H9 (cell line): ENCODE data around the gene TBC1D17. TPM values are rescaled to one million over a fixed set of nuclear protein-coding genes. Genes with fewer than 3 reads are reported as not detected.

ENCODE experiments used
- DNase-seq: peaks from one replicate; pipeline ENCODE4 v3.0.0-alpha.2; 2017
- H2AFZ ChIP-seq: one replicate; pipeline ENCODE4 v1.6.1; 2013; ENCODE audit warnings: mild to moderate bottlenecking, low read length, control low read depth, moderate library complexity
- H2AK5ac ChIP-seq: 2 replicates; pipeline ENCODE4 v1.6.1; 2013; ENCODE audit warnings: low read length, control low read depth, mixed read lengths; ENCODE audit not compliant: insufficient read length
- H2BK120ac ChIP-seq: one replicate; pipeline ENCODE4 v1.6.1; 2013; ENCODE audit warnings: low read depth, mild to moderate bottlenecking, low read length, control low read depth, inconsistent platforms; ENCODE audit not compliant: poor library complexity, severe bottlenecking
- H2BK12ac ChIP-seq: 2 replicates; pipeline ENCODE4 v1.6.1; 2013; ENCODE audit warnings: low read length, control low read depth, mixed read lengths, low read depth; ENCODE audit not compliant: insufficient read length
- H2BK15ac ChIP-seq: 2 replicates; pipeline ENCODE4 v1.6.1; 2013; ENCODE audit warnings: low read depth, low read length, control low read depth
- H2BK20ac ChIP-seq: one replicate; pipeline ENCODE4 v1.6.1; 2013; ENCODE audit warnings: low read depth, mild to moderate bottlenecking, low read length, control low read depth, inconsistent platforms; ENCODE audit not compliant: poor library complexity, severe bottlenecking
- H2BK5ac ChIP-seq: 2 replicates; pipeline ENCODE4 v1.6.1; 2013; ENCODE audit warnings: low read length, control low read depth, mixed read lengths; ENCODE audit not compliant: insufficient read length
- H3K14ac ChIP-seq: 2 replicates; pipeline ENCODE4 v1.6.1; 2013; ENCODE audit warnings: low read length, control low read depth; ENCODE audit not compliant: insufficient read depth
- H3K18ac ChIP-seq: 2 replicates; pipeline ENCODE4 v1.6.1; 2013; ENCODE audit warnings: low read depth, mild to moderate bottlenecking, mixed read lengths, low read length, control low read depth; ENCODE audit not compliant: insufficient read length
- H3K23ac ChIP-seq: 2 replicates; pipeline ENCODE4 v1.6.1; 2013; ENCODE audit warnings: low read length, control low read depth, mixed read lengths, low read depth; ENCODE audit not compliant: insufficient read length
- H3K23me2 ChIP-seq: 2 replicates; pipeline ENCODE4 v1.6.1; 2013; ENCODE audit warnings: low read depth, mild to moderate bottlenecking, mixed read lengths, low read length, control low read depth; ENCODE audit not compliant: insufficient read length, poor library complexity, severe bottlenecking
- H3K27ac ChIP-seq: 2 replicates; pipeline ENCODE4 v1.5.1; 2013; ENCODE audit warnings: low read length, control low read depth, mixed read lengths, low read depth; ENCODE audit not compliant: insufficient read length
- H3K27me3 ChIP-seq: 2 replicates; pipeline ENCODE4 v1.6.1; 2013; ENCODE audit warnings: low read length, control low read depth, inconsistent platforms; ENCODE audit not compliant: insufficient read depth
- H3K4ac ChIP-seq: 2 replicates; pipeline ENCODE4 v1.6.1; 2013; ENCODE audit warnings: low read depth, mild to moderate bottlenecking, control low read depth, inconsistent platforms, low read length, moderate library complexity
- H3K4me1 ChIP-seq: 2 replicates; pipeline ENCODE4 v1.6.1; 2013; ENCODE audit warnings: low read length, control low read depth, inconsistent platforms; ENCODE audit not compliant: insufficient read depth
- H3K4me2 ChIP-seq: 2 replicates; pipeline ENCODE4 v1.6.1; 2013; ENCODE audit warnings: low read length, control low read depth, mixed read lengths; ENCODE audit not compliant: insufficient read length, insufficient read depth
- H3K56ac ChIP-seq: 2 replicates; pipeline ENCODE4 v1.6.1; 2013; ENCODE audit warnings: low read depth, mild to moderate bottlenecking, mixed read lengths, low read length, control low read depth; ENCODE audit not compliant: insufficient read length
- H3K79me1 ChIP-seq: 2 replicates; pipeline ENCODE4 v1.6.1; 2013; ENCODE audit warnings: low read depth, mild to moderate bottlenecking, moderate library complexity, low read length, control low read depth, inconsistent platforms; ENCODE audit not compliant: insufficient read depth, poor library complexity, severe bottlenecking
- H3K79me2 ChIP-seq: 2 replicates; pipeline ENCODE4 v1.6.1; 2013; ENCODE audit warnings: low read length, control low read depth, inconsistent platforms; ENCODE audit not compliant: insufficient read depth
- H3K9ac ChIP-seq: 2 replicates; pipeline ENCODE4 v1.6.1; 2013; ENCODE audit warnings: low read length, control low read depth, mixed read lengths; ENCODE audit not compliant: insufficient read length; ENCODE audit errors: extremely low read depth
- H3K9me3 ChIP-seq: one replicate; pipeline ENCODE4 v1.6.1; 2013; ENCODE audit warnings: low read depth, low read length, inconsistent platforms; ENCODE audit not compliant: control insufficient read depth
- H3T11ph ChIP-seq: one replicate; pipeline ENCODE4 v1.6.1; 2013; ENCODE audit warnings: mild to moderate bottlenecking, low read length, control low read depth, inconsistent platforms
- H4K20me1 ChIP-seq: one replicate; pipeline ENCODE4 v1.6.1; 2013; ENCODE audit not compliant: control insufficient read depth, insufficient read length, insufficient read depth
- H4K5ac ChIP-seq: 2 replicates; pipeline ENCODE4 v1.6.1; 2013; ENCODE audit warnings: low read depth, mild to moderate bottlenecking, mixed read lengths, low read length, control low read depth; ENCODE audit not compliant: insufficient read length
- H4K8ac ChIP-seq: replicated peaks from 2 replicates; pipeline ENCODE4 v1.6.1; 2013; ENCODE audit warnings: low read length, control low read depth, mixed read lengths, low read depth; ENCODE audit not compliant: insufficient read length
- H4K91ac ChIP-seq: 2 replicates; pipeline ENCODE4 v1.6.1; 2013; ENCODE audit warnings: low read depth, mild to moderate bottlenecking, moderate library complexity, mixed read lengths, low read length, control low read depth; ENCODE audit not compliant: insufficient read length
- H3K27ac Mint-ChIP-seq, 3 experiments: 2 replicates in 2 of 3; 3 replicates in 1 of 3; pipeline ENCODE4 v1.8.0; 2020 to 2021; ENCODE audit warnings: mixed read lengths in 3 of 3, mild to moderate bottlenecking in 1 of 3, moderate library complexity in 1 of 3
- H3K27me3 Mint-ChIP-seq: 2 replicates; pipeline ENCODE4 v1.8.0; 2021; ENCODE audit warnings: low read depth, mild to moderate bottlenecking, moderate library complexity, mixed read lengths
- H3K36me3 Mint-ChIP-seq, 3 experiments: 2 replicates in 2 of 3; 3 replicates in 1 of 3; pipeline ENCODE4 v1.8.0; 2020 to 2021; ENCODE audit warnings: low read depth in 3 of 3, mixed read lengths in 3 of 3; ENCODE audit not compliant: insufficient read depth in 1 of 3
- H3K4me1 Mint-ChIP-seq, 2 experiments: 2 replicates each; pipeline ENCODE4 v1.8.0; 2020; ENCODE audit warnings: mixed read lengths in 2 of 2
- H3K4me3 Mint-ChIP-seq, 2 experiments: 2 replicates in 1 of 2; 3 replicates in 1 of 2; pipeline ENCODE4 v1.8.0; 2020 to 2021; ENCODE audit warnings: mild to moderate bottlenecking in 2 of 2, mixed read lengths in 2 of 2, moderate library complexity in 1 of 2
- H3K9me3 Mint-ChIP-seq, 2 experiments: 2 replicates in 1 of 2; 3 replicates in 1 of 2; pipeline ENCODE4 v1.8.0; 2020; ENCODE audit warnings: mild to moderate bottlenecking in 2 of 2, mixed read lengths in 2 of 2, moderate library complexity in 1 of 2
- CTCF ChIP-seq: fragments of 200-600 bp; sonication (generic); conservative IDR thresholded peaks from 3 replicates; pipeline ENCODE4 v1.8.0; 2021; ENCODE audit warnings: antibody characterized with exemption, mild to moderate bottlenecking
- WGBS: extraction: QIAGEN DNeasy Blood & Tissue Kit; methylation state at CpG from one replicate; pipeline ENCODE4 v1.1.7; 2013; ENCODE audit warnings: missing lambda C conversion rate, low lambda C conversion rate, mixed read lengths; ENCODE audit not compliant: insufficient read length; ENCODE audit errors: extremely low coverage; 5-methylcytosine and 5-hydroxymethylcytosine counted together
- total RNA-seq: library from RNA; stranded (reverse); gene quantifications from 2 replicates; pipeline ENCODE4 v1.2.1, GENCODE V29; 2021

TBC1D17 gene
- total RNA-seq, 1 experiment from 2014 or later, result 33.6 TPM

- H3K4ac ChIP-seq, result no peak overlapping the region
- peaks cover 25 to 34% (median 26%) of the 10 kb centered on the region in 3 experiments for H3K36me3 Mint-ChIP-seq
- H3K27me3 ChIP-seq, result no peaks in the 10 kb centered on the region
- H2BK5ac ChIP-seq, result no peak overlapping the region
- H4K8ac ChIP-seq, result no peak overlapping the region
- no peak overlapping the region for H3K27ac ChIP-seq
- H3K4me3 Mint-ChIP-seq, result peak overlapping the region; percentile 6 to 61; a peak in 2 of 5 replicates
- no peak overlapping the region for H2AFZ ChIP-seq
- H2BK12ac ChIP-seq, result no peak overlapping the region
- peaks cover 0 to 4% of the 10 kb centered on the region in 2 experiments; a peak in 2 of 5 replicates for H3K9me3 Mint-ChIP-seq
- no peak for DNase-seq
- no peak overlapping the region for H2BK20ac ChIP-seq
- no peak overlapping the region for H3K23ac ChIP-seq
- peaks cover 22 to 27% of the 10 kb centered on the region in 2 experiments for H3K4me1 Mint-ChIP-seq
- no peaks in the 10 kb centered on the region; the same call in 1 of the 2 replicates for H3K4me1 ChIP-seq
- peaks cover 10% of the 10 kb centered on the region for H3K23me2 ChIP-seq
- no peak overlapping the region for H2AK5ac ChIP-seq
- no peak overlapping the region for H3K4me2 ChIP-seq
- WGBS, result no CpG with 5 or more reads among the region's 3 CpGs
- no peak overlapping the region for H2BK120ac ChIP-seq
- H4K20me1 ChIP-seq, result peaks cover 3% of the 10 kb centered on the region
- no peak overlapping the region for H4K5ac ChIP-seq
- no peak overlapping the region for H2BK15ac ChIP-seq
- no peaks in the 10 kb centered on the region for H3K9me3 ChIP-seq
- TF ChIP-seq CTCF, result no peak
- H3K79me1 ChIP-seq, result peaks cover 9% of the 10 kb centered on the region
- no peak overlapping the region for H3K9ac ChIP-seq
- no peak overlapping the region for H3T11ph ChIP-seq
- no peak overlapping the region for H3K27ac Mint-ChIP-seq
- H3K79me2 ChIP-seq, result peaks cover 9% of the 10 kb centered on the region; the same call in 1 of the 2 replicates
- no peak overlapping the region for H3K56ac ChIP-seq
- no peak overlapping the region for H3K14ac ChIP-seq
- H3K27me3 Mint-ChIP-seq, result no peaks in the 10 kb centered on the region; the same call in 1 of the 2 replicates
- no peak overlapping the region for H4K91ac ChIP-seq
- H3K18ac ChIP-seq, result no peak overlapping the region
Measured at GRCh38 chr19:49848938-49849337, 28.6 kb upstream of the TBC1D17 start.
